Karpas-422 (cell line): ENCODE data around the gene ITGB2. TPM values are rescaled to one million over a fixed set of nuclear protein-coding genes. Genes with fewer than 3 reads are reported as not detected.

Experiments
- DNase-seq: peaks from one replicate; pipeline ENCODE4 v3.0.0-alpha.2; 2015
- H2AFZ ChIP-seq: fragments of 200-600 bp; sonication (generic); 2 replicates; pipeline ENCODE4 v1.6.1; 2014; ENCODE audit warnings: antibody characterized with exemption, low read length, mixed read lengths
- H3K27ac ChIP-seq: fragments of 200-600 bp; sonication (generic); 2 replicates; pipeline ENCODE4 v1.5.1; 2014; ENCODE audit warnings: mild to moderate bottlenecking, low read length, moderate library complexity
- H3K27me3 ChIP-seq: fragments of 200-600 bp; sonication (generic); 2 replicates; pipeline ENCODE4 v1.6.1; 2014; ENCODE audit warnings: low read length, mixed read lengths
- H3K36me3 ChIP-seq: fragments of 200-600 bp; sonication (generic); 2 replicates; pipeline ENCODE4 v1.6.1; 2014; ENCODE audit warnings: low read length, mixed read lengths; ENCODE audit not compliant: insufficient read depth
- H3K4me1 ChIP-seq: fragments of 200-600 bp; sonication (generic); 2 replicates; pipeline ENCODE4 v1.6.1; 2014; ENCODE audit warnings: mild to moderate bottlenecking, low read length, mixed read lengths
- H3K4me2 ChIP-seq: fragments of 200-600 bp; sonication (generic); 2 replicates; pipeline ENCODE4 v1.6.1; 2014; ENCODE audit warnings: low read length, low read depth, mild to moderate bottlenecking; ENCODE audit not compliant: poor library complexity, severe bottlenecking
- H3K4me3 ChIP-seq: fragments of 200-600 bp; sonication (generic); 2 replicates; pipeline ENCODE4 v1.5.1; 2014; ENCODE audit warnings: mild to moderate bottlenecking, antibody characterized with exemption, low read length, mixed read lengths
- H3K79me2 ChIP-seq: fragments of 200-600 bp; sonication (generic); 2 replicates; pipeline ENCODE4 v1.6.1; 2014; ENCODE audit warnings: mild to moderate bottlenecking, low read length, mixed read lengths
- H3K9ac ChIP-seq: fragments of 200-600 bp; sonication (generic); 2 replicates; pipeline ENCODE4 v1.6.0; 2014; ENCODE audit warnings: low read length
- H3K9me2 ChIP-seq: fragments of 200-600 bp; sonication (generic), shearing (Covaris generic); replicated peaks from 2 replicates; pipeline ENCODE4 v1.6.0; 2014; ENCODE audit warnings: mild to moderate bottlenecking, low read length, moderate library complexity; ENCODE audit not compliant: insufficient read depth
- H3K9me3 ChIP-seq: fragments of 300-700, 200-600 bp; sonication (generic); 2 replicates; pipeline ENCODE4 v1.6.1; 2014; ENCODE audit warnings: low read length, mixed read lengths
- H4K20me1 ChIP-seq: fragments of 200-600 bp; sonication (generic); 2 replicates; pipeline ENCODE4 v1.6.1; 2014; ENCODE audit warnings: mild to moderate bottlenecking, antibody characterized with exemption, low read length, low read depth; ENCODE audit not compliant: insufficient read depth
- total RNA-seq: library from RNA; depleted of rRNA; stranded (reverse); fragments of >200 nt; shearing (Covaris generic); gene quantifications from 2 replicates; pipeline ENCODE4 v1.2.3, GENCODE V29; 2014; ENCODE audit warnings: low replicate concordance

Gene ITGB2
- total RNA-seq, 1 experiment from 2014 or later = 252 TPM

DNA sequence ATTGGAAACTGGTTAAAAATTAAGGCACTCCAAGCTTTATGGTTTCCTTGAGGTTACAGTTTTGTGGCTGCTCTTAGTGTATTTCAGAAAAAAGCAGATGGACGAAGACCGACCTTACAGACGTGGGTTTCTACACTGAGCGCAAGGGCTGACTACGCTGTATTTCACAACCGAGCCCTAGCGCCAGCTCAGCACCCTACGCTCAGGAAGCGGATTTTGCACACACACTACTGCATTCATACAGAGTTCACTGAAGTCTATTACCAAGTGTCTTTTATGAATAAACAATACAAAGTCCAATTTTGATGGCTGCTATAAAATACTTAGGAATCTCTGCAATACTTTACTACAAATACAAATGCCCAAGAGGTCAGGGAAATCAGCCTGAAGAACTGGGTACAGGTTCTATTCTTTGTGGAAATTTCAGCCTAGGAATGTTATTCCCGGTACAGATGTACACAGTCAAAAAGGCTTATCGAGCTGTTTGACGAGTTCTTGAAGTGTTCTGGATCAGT, 71.0 kb downstream of the ITGB2 start:
- no peaks in the 10 kb centered on the region for H3K4me1 ChIP-seq
- 0 out of 2 replicates have a peak, but pooled peaks cover 5% of the 10 kb centered on the region for H3K79me2 ChIP-seq
- DNase-seq = no peak
- no peaks in the 10 kb centered on the region for H3K27me3 ChIP-seq
- H3K9ac ChIP-seq = no peak overlapping the region
- no peak overlapping the region for H3K27ac ChIP-seq
- H3K4me2 ChIP-seq = no peak overlapping the region
- H3K36me3 ChIP-seq = peaks cover 13% of the 10 kb centered on the region; the same call in 1 of the 2 replicates
- H2AFZ ChIP-seq = no peak overlapping the region
- no peaks in the 10 kb centered on the region for H3K9me2 ChIP-seq
- H3K9me3 ChIP-seq = no peaks in the 10 kb centered on the region
- H3K4me3 ChIP-seq = no peak overlapping the region
- 0 out of 2 replicates have a peak, but pooled peaks cover 2% of the 10 kb centered on the region for H4K20me1 ChIP-seq

GRCh38 chr21:44848821-44849521, 71.7 kb downstream of the ITGB2 start:
- H3K79me2 ChIP-seq = 0 out of 2 replicates have a peak, but pooled peaks cover under 1% of the 10 kb centered on the region
- DNase-seq = no peak
- no peak overlapping the region for H3K4me2 ChIP-seq
- H3K27ac ChIP-seq = no peak overlapping the region
- H3K4me3 ChIP-seq = no peak overlapping the region
- H3K36me3 ChIP-seq = peaks cover 13% of the 10 kb centered on the region; the same call in 1 of the 2 replicates
- no peak overlapping the region for H2AFZ ChIP-seq
- H3K9me2 ChIP-seq = no peaks in the 10 kb centered on the region
- no peaks in the 10 kb centered on the region for H3K4me1 ChIP-seq
- 0 out of 2 replicates have a peak, but pooled peaks cover 2% of the 10 kb centered on the region for H4K20me1 ChIP-seq
- no peak overlapping the region for H3K9ac ChIP-seq
- no peaks in the 10 kb centered on the region for H3K9me3 ChIP-seq
- H3K27me3 ChIP-seq = no peaks in the 10 kb centered on the region

DNA sequence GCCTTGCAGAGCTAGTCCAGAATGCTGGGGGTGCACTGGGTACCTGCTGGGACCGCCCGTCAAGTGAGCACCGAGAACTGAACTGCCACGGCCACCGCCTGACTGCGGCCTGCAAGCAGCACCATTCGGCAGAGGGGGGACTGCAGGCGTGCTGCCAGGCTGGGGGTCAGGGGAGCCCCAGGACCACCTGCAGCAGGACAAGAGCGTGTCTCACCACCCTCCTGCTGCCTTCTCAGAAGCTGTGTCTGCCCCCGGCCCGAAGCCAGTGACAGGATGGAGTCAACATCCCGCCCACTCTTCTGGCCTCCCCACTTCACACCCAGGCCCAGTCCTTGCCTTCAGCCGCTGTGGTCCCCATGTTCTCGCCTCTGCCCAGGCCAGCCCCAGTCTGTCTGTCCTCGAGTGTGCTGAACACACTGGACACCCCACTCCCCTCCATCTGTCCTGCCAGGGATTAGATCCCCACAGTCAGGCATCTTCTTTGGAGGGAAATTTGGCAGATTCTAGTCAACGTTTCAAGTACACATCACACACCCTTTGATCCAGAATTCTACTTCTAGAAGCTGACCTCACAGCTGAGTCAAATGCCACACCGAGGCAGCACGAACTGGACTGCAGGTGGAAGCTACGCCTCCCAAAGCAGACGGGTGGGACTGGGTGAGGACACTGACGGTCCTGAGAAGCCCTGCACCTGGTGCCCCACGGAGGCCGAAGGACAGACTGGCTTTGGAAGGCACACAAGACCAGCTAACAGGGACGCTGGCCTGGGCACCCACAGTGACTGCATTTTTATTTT, 73.2 kb downstream of the ITGB2 start:
- no peak for DNase-seq

DNA sequence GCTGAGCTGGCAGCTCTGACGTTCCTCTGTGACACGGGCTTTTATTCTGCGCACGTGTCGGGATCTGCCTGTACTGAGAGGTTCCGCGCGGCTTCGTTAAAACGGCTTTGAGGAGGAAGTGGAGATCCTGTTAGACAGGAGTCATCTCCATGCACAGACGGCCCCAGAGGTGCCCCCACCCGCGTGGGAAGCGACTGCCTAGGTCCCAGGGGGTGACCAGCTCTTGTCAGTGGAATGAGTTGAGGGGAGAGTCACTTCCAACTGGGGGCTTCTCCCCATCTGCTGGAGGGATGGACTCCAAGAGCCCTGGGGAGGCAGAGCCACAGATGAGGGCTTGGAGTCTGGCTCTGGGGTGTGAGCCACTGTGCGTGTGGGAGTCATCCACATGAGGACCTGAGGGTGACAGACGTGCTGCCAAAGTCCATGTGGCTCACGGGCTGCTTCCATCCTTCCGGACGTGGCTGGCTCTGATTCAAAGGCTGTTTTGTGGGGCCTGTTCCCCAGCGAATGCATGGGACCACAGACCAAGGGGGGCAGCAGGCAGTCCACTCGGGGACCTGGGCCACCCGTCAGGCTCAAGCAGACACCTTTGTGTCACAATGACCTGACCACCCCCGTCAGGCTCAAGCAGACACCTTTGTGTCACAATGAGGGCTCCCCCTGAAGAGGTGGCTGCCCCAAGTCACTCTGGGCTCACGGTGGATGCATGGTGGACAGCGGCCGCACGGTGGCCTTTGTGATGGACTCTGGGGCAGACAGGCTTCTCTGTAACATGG, 74.0 kb downstream of the ITGB2 start:
- H3K79me2 ChIP-seq = no peaks in the 10 kb centered on the region
- H3K9ac ChIP-seq = no peak overlapping the region
- DNase-seq = no peak
- no peak overlapping the region for H2AFZ ChIP-seq
- H4K20me1 ChIP-seq = no peaks in the 10 kb centered on the region
- H3K4me1 ChIP-seq = no peaks in the 10 kb centered on the region
- no peak overlapping the region for H3K4me3 ChIP-seq
- peaks cover 13% of the 10 kb centered on the region; the same call in 1 of the 2 replicates for H3K36me3 ChIP-seq
- H3K9me2 ChIP-seq = no peaks in the 10 kb centered on the region
- no peak overlapping the region for H3K4me2 ChIP-seq
- H3K27me3 ChIP-seq = no peaks in the 10 kb centered on the region
- no peak overlapping the region for H3K27ac ChIP-seq
- H3K9me3 ChIP-seq = no peaks in the 10 kb centered on the region

More for the DNA sequence above, 73.2 kb downstream of the ITGB2 start:
- Histone ChIP-seq H3K9ac (no peak overlapping the region), H3K27ac (no peak overlapping the region), H3K79me2 (no peaks in the 10 kb centered on the region), H3K4me1 (no peaks in the 10 kb centered on the region), H3K9me3 (no peaks in the 10 kb centered on the region), H3K4me3 (no peak overlapping the region), H3K27me3 (no peaks in the 10 kb centered on the region), H3K36me3 (peaks cover 13% of the 10 kb centered on the region; the same call in 1 of the 2 replicates), H3K9me2 (no peaks in the 10 kb centered on the region), H3K4me2 (no peak overlapping the region), H4K20me1 (no peaks in the 10 kb centered on the region), H2AFZ (no peak overlapping the region)

GRCh38 chr21:44846224-44846484, 74.5 kb downstream of the ITGB2 start:
- Histone ChIP-seq H3K4me1 (no peaks in the 10 kb centered on the region), H3K4me3 (no peak overlapping the region), H2AFZ (no peak overlapping the region), H3K9ac (no peak overlapping the region), H4K20me1 (no peaks in the 10 kb centered on the region), H3K4me2 (no peak overlapping the region), H3K79me2 (no peaks in the 10 kb centered on the region), H3K9me3 (no peaks in the 10 kb centered on the region), H3K9me2 (no peaks in the 10 kb centered on the region), H3K27me3 (no peaks in the 10 kb centered on the region), H3K27ac (no peak overlapping the region), H3K36me3 (peaks cover 10% of the 10 kb centered on the region; the same call in 1 of the 2 replicates)
- no peak for DNase-seq

GRCh38 chr21:44845418-44846223, 75.1 kb downstream of the ITGB2 start:
- no peak overlapping the region for H3K4me3 ChIP-seq

DNA sequence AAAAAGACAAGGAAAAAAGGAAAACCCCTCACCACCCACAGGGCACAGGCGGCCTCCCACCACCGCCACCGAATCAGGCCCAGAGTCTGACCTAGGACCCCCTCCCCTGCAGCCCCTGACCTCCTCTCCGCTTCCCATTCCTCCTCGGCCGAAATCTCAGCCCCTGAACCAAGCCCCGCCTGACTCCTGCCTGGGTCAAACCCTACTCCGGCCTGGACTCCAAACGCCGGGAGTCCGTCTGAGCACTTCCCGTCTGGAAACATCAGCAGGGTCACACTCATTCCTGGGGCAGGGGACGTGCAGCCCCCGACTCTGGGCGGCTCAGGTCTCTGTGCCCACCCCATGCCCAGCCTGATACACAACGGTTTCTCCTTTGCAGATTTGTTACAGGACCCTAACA, 76.4 kb downstream of the ITGB2 start:
- H3K4me1 ChIP-seq = no peaks in the 10 kb centered on the region
- H3K9ac ChIP-seq = no peak overlapping the region
- H3K4me2 ChIP-seq = no peak overlapping the region
- no peak overlapping the region for H3K4me3 ChIP-seq
- no peaks in the 10 kb centered on the region for H3K79me2 ChIP-seq
- H3K27me3 ChIP-seq = no peaks in the 10 kb centered on the region
- H2AFZ ChIP-seq = no peak overlapping the region
- no peak overlapping the region for H3K27ac ChIP-seq
- H3K36me3 ChIP-seq = peaks cover under 1% of the 10 kb centered on the region; the same call in 1 of the 2 replicates
- no peaks in the 10 kb centered on the region for H3K9me3 ChIP-seq
- no peak for DNase-seq
- no peaks in the 10 kb centered on the region for H3K9me2 ChIP-seq
- H4K20me1 ChIP-seq = no peaks in the 10 kb centered on the region

More at GRCh38 chr21:44845418-44846223, 75.1 kb downstream of the ITGB2 start:
- Histone ChIP-seq H2AFZ (no peak overlapping the region), H4K20me1 (no peaks in the 10 kb centered on the region), H3K4me1 (no peaks in the 10 kb centered on the region), H3K36me3 (peaks cover 7% of the 10 kb centered on the region; the same call in 1 of the 2 replicates), H3K4me2 (no peak overlapping the region), H3K27me3 (no peaks in the 10 kb centered on the region), H3K79me2 (no peaks in the 10 kb centered on the region), H3K9ac (no peak overlapping the region), H3K9me2 (no peaks in the 10 kb centered on the region), H3K27ac (no peak overlapping the region), H3K9me3 (no peaks in the 10 kb centered on the region)
- peak; percentile 69 for DNase-seq
